ENCODE measurements around the gene PFDN6. TPM values are rescaled to one million over a fixed set of nuclear protein-coding genes. Genes with fewer than 3 reads are reported as not detected.

Gene PFDN6
- total and polyA plus RNA-seq, 9 of the 15 experiments (the other 6 are each of a cell fraction or from before 2014, with no cell fraction given), result 6.8 to 475 (median 216) TPM

GRCh38 chr6:33248643-33248931 lies 40.8 kb upstream of the PFDN6 start (continued):
- no peak for TF ChIP-seq CHAMP1 (IDR thresholded peaks at IDR 0.05)
- TF ChIP-seq KAT7 (CRISPR knock-in tag; IDR thresholded peaks at IDR 0.05; ENCODE audit: borderline replicate concordance), result peak; percentile 74; the same call in 1 of the 2 replicates
- TF ChIP-seq LEF1 (IDR thresholded peaks at IDR 0.05), result no peak
- TF ChIP-seq POLR3G (IDR thresholded peaks at IDR 0.05; ENCODE audit: extremely low read depth, insufficient read length, insufficient replicate concordance), result no peak
- no peak for TF ChIP-seq ZNF583 (CRISPR knock-in tag; IDR thresholded peaks at IDR 0.05)
- no peak for TF ChIP-seq PTBP1 (IDR thresholded peaks at IDR 0.05; ENCODE audit: low read depth, low read length)
- no peak for TF ChIP-seq MYC (IDR thresholded peaks at IDR 0.05; ENCODE audit: low read depth, low read length)
- TF ChIP-seq MYC (CRISPR knock-in tag; IDR thresholded peaks at IDR 0.05; ENCODE audit: borderline replicate concordance, low read depth), result no peak
- no peak for TF ChIP-seq CCAR2 (IDR thresholded peaks at IDR 0.05; ENCODE audit: low read depth, low read length)
- TF ChIP-seq GTF2E2 (tag; IDR thresholded peaks at IDR 0.05), result 0 out of 2 replicates have a peak, but pooled peaks have one; percentile 4
- TF ChIP-seq CREB3 (tag; conservative IDR thresholded peaks at IDR 0.05; ENCODE audit: low read depth), result peak; percentile 72; the same call in 1 of the 2 replicates
- TF ChIP-seq U2AF1 (optimal IDR thresholded peaks at IDR 0.05; ENCODE audit: low read depth, low read length), result no peak
- no peak for TF ChIP-seq POLR2AphosphoS5 (IDR thresholded peaks at IDR 0.05; ENCODE audit: control insufficient read depth, insufficient read depth, low read depth, low read length)
- TF ChIP-seq ZNF76 (CRISPR knock-in tag; IDR thresholded peaks at IDR 0.05; ENCODE audit: borderline replicate concordance), result no peak
- TF ChIP-seq ELF1 (tag; IDR thresholded peaks at IDR 0.05), result no peak
- no peak for TF ChIP-seq ZNF699 (CRISPR knock-in tag; IDR thresholded peaks at IDR 0.05; ENCODE audit: insufficient replicate concordance)
- TF ChIP-seq BRF2 (IDR thresholded peaks at IDR 0.05; ENCODE audit: borderline replicate concordance, insufficient read depth, insufficient read length), result no peak
- no peak for TF ChIP-seq PHF8 (IDR thresholded peaks at IDR 0.05; ENCODE audit: borderline replicate concordance, low read length)
- TF ChIP-seq SMARCA4 (IDR thresholded peaks at IDR 0.05), result no peak
- no peak for TF ChIP-seq ZZZ3 (IDR thresholded peaks at IDR 0.05)
- no peak for TF ChIP-seq PURB (CRISPR knock-in tag; IDR thresholded peaks at IDR 0.05; ENCODE audit: low read depth)
- TF ChIP-seq RFX1 (IDR thresholded peaks at IDR 0.05), result no peak
- no peak for TF ChIP-seq NR4A1 (CRISPR knock-in tag; IDR thresholded peaks at IDR 0.05)
- TF ChIP-seq NR4A1 (tag; IDR thresholded peaks at IDR 0.05), result peak; percentile 76; the same call in 1 of the 2 replicates
- TF ChIP-seq FIP1L1 (IDR thresholded peaks at IDR 0.05; ENCODE audit: low read depth, low read length, poor library complexity, severe bottlenecking), result peak; percentile 9
- TF ChIP-seq ZFX (CRISPR knock-in tag; IDR thresholded peaks at IDR 0.05), result no peak
- peak; percentile 48; the same call in 1 of the 2 replicates for TF ChIP-seq ZNF263 (CRISPR knock-in tag; IDR thresholded peaks at IDR 0.05; ENCODE audit: borderline replicate concordance)
- TF ChIP-seq ZNF347 (CRISPR knock-in tag; IDR thresholded peaks at IDR 0.05; ENCODE audit: low read depth), result no peak

Measured in K562 (cell line).